Measurements from ENCODE around the gene ATP8A2.

GRCh38 chr13:25902891-25903341 lies 531.1 kb downstream of the ATP8A2 start:
- no peak for TF ChIP-seq POLR2A (IDR thresholded peaks at IDR 0.05)
- TF ChIP-seq, protein P1, sequence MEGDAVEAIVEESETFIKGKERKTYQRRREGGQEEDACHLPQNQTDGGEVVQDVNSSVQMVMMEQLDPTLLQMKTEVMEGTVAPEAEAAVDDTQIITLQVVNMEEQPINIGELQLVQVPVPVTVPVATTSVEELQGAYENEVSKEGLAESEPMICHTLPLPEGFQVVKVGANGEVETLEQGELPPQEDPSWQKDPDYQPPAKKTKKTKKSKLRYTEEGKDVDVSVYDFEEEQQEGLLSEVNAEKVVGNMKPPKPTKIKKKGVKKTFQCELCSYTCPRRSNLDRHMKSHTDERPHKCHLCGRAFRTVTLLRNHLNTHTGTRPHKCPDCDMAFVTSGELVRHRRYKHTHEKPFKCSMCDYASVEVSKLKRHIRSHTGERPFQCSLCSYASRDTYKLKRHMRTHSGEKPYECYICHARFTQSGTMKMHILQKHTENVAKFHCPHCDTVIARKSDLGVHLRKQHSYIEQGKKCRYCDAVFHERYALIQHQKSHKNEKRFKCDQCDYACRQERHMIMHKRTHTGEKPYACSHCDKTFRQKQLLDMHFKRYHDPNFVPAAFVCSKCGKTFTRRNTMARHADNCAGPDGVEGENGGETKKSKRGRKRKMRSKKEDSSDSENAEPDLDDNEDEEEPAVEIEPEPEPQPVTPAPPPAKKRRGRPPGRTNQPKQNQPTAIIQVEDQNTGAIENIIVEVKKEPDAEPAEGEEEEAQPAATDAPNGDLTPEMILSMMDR (IDR thresholded peaks at IDR 0.05) = no peak
- no peak for TF ChIP-seq POLR2AphosphoS5 (IDR thresholded peaks at IDR 0.05)
